ENCODE measurements around the gene IVNS1ABP.
"Not testable (repeated sequence)": the region's sequence is repeated elsewhere in the genome, so short reads cannot be mapped to it uniquely, and the experiment has no call there.

Gene IVNS1ABP

GRCh38 chr1:185267301-185267700, 49.7 kb downstream of the IVNS1ABP start:
- Histone ChIP-seq H3K9ac (ENCODE audit: low read length) (no peak overlapping the region), H3K4me3 (ENCODE audit: low read length) (no peak overlapping the region), H3K4me1 (ENCODE audit: control insufficient read depth, low read depth, low read length) (no peaks in the 10 kb centered on the region), H3K27ac (ENCODE audit: low read length) (no peak overlapping the region), H3K27me3 (ENCODE audit: control insufficient read depth, insufficient read depth, low read length) (no peaks in the 10 kb centered on the region), H3K9me3 (ENCODE audit: control insufficient read depth, low read depth, low read length) (no peaks in the 10 kb centered on the region), H3K36me3 (ENCODE audit: control insufficient read depth, low read depth, low read length) (no peaks in the 10 kb centered on the region)

- Histone ChIP-seq H3K4me1 (ENCODE audit: control insufficient read depth, low read depth, low read length) (no peaks in the 10 kb centered on the region), H3K9me3 (ENCODE audit: control insufficient read depth, low read depth, low read length) (no peaks in the 10 kb centered on the region), H3K27me3 (ENCODE audit: control insufficient read depth, insufficient read depth, low read length) (no peaks in the 10 kb centered on the region), H3K9ac (ENCODE audit: low read length) (no peak overlapping the region), H3K4me3 (ENCODE audit: low read length) (no peak overlapping the region), H3K36me3 (ENCODE audit: control insufficient read depth, low read depth, low read length) (no peaks in the 10 kb centered on the region), H3K27ac (ENCODE audit: low read length) (no peak overlapping the region)
These were observed 51.7 kb downstream of the IVNS1ABP start for GRCh38 chr1:185265314-185265713.

DNA sequence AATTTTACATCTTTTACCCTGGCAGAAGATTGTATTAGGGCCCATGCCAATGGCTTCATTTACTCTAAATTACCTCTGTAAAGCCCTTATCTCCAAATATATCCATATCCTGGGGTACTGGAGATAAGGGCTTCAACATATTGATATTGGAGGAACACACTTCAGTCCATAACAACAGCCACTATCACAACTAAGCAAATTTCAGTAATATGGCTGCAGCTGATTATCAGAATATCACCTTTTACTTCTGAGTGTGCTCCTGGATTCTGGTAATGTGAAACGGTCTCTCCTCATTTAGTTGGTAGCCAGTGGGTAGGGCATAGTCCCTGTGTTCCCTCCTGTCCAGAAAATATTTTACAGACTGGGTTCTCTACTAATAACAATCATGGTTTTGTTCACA, 53.3 kb downstream of the IVNS1ABP start:
- Histone ChIP-seq H3K27ac (ENCODE audit: low read length) (no peak overlapping the region), H3K9ac (ENCODE audit: low read length) (no peak overlapping the region), H3K4me3 (ENCODE audit: low read length) (no peak overlapping the region), H3K27me3 (ENCODE audit: control insufficient read depth, insufficient read depth, low read length) (no peaks in the 10 kb centered on the region), H3K9me3 (ENCODE audit: control insufficient read depth, low read depth, low read length) (no peaks in the 10 kb centered on the region), H3K36me3 (ENCODE audit: control insufficient read depth, low read depth, low read length) (no peaks in the 10 kb centered on the region), H3K4me1 (ENCODE audit: control insufficient read depth, low read depth, low read length) (no peaks in the 10 kb centered on the region)

DNA sequence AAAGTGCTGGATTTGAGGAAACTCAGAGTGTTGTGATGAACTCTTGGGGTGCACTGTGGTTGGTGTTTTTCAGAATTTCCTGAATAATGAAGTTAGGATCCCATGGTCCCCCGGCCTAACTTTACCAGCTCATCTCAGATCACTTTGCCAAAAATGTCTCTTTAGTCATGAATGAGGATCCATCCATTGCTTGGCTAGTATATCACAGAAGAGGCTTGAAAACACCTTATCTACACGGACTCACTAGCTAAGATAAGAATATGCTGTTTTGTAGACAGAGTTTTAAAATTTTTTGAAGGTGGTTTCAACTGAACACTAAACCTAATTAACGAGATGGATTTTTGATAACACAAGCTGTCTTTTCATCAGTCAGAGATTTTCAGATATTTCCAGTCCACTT, 53.8 kb downstream of the IVNS1ABP start:
- Histone ChIP-seq H3K4me1 (ENCODE audit: control insufficient read depth, low read depth, low read length) (no peaks in the 10 kb centered on the region), H3K9me3 (ENCODE audit: control insufficient read depth, low read depth, low read length) (no peaks in the 10 kb centered on the region), H3K27me3 (ENCODE audit: control insufficient read depth, insufficient read depth, low read length) (no peaks in the 10 kb centered on the region), H3K4me3 (ENCODE audit: low read length) (no peak overlapping the region), H3K36me3 (ENCODE audit: control insufficient read depth, low read depth, low read length) (no peaks in the 10 kb centered on the region), H3K9ac (ENCODE audit: low read length) (no peak overlapping the region), H3K27ac (ENCODE audit: low read length) (no peak overlapping the region)

DNA sequence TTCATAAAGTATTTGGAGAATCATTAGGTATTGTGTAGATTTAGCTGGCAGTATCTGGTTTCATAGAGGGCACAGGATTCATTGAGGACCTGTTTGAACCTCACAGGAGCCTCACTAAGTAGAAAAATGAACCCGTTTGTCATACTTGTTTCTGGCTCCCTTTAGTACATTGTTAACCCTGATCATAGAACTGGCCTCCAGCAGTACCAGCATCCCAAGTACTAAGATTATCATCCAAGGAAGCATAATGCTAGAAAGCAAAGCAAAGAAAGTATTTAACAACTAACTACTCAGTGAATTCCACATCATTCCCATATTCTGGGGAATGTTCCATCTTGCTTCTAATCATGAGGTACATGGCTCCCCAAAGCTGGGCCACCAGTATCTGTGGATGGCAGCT, 54.9 kb downstream of the IVNS1ABP start:
- Histone ChIP-seq H3K9ac (ENCODE audit: low read length) (no peak overlapping the region), H3K27ac (ENCODE audit: low read length) (no peak overlapping the region), H3K27me3 (ENCODE audit: control insufficient read depth, insufficient read depth, low read length) (no peaks in the 10 kb centered on the region), H3K36me3 (ENCODE audit: control insufficient read depth, low read depth, low read length) (no peaks in the 10 kb centered on the region), H3K9me3 (ENCODE audit: control insufficient read depth, low read depth, low read length) (no peaks in the 10 kb centered on the region), H3K4me1 (ENCODE audit: control insufficient read depth, low read depth, low read length) (no peaks in the 10 kb centered on the region), H3K4me3 (ENCODE audit: low read length) (no peak overlapping the region)

DNA sequence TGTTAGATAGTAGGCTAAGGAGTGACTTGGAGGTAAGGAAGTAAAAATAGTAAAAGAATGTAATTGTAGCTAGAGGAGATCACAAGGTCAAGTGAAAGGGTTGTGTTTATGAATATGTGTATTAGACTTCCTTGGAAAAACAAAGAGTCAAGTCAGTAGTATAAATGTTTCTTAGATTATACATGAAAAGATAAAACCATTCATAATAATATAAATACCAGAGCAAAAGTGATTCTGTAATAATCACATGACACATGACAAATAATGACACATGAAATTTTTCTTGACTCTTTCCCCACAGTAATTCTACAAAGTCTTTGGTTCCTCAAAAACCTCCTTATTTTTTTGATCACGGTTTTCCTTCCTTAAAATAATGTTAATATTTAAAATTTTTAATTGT, 56.4 kb downstream of the IVNS1ABP start:
- no peak overlapping the region for H3K27ac ChIP-seq (ENCODE audit: low read length)
- H3K9me3 ChIP-seq (ENCODE audit: control insufficient read depth, low read depth, low read length) = no peaks in the 10 kb centered on the region
- H3K27me3 ChIP-seq (ENCODE audit: control insufficient read depth, insufficient read depth, low read length) = no peaks in the 10 kb centered on the region
- no peaks in the 10 kb centered on the region for H3K4me1 ChIP-seq (ENCODE audit: control insufficient read depth, low read depth, low read length)
- no peaks in the 10 kb centered on the region for H3K36me3 ChIP-seq (ENCODE audit: control insufficient read depth, low read depth, low read length)
- H3K4me3 ChIP-seq (ENCODE audit: low read length) = no peak overlapping the region
- H3K9ac ChIP-seq (ENCODE audit: low read length) = no peak overlapping the region

DNA sequence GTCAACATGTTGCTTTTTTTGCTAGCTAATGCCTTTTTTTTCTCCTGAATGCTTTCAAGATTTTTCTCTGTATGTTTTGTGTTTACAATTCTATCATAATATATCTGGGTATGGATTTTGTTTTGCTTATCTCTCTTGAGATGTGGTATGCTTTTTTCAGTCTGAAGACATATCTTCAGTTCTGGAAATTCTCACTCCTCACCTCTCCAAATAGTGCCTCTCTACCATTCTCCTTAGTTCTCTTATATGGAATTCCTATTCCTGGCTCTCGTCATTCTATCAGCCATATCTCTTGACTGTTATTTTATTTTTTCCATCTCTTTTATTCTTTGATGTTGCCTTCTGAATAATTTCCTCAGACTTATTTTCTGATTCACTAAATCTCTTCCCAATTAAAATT, 58.4 kb downstream of the IVNS1ABP start:
- Histone ChIP-seq H3K27me3 (ENCODE audit: control insufficient read depth, insufficient read depth, low read length) (no peaks in the 10 kb centered on the region), H3K4me1 (ENCODE audit: control insufficient read depth, low read depth, low read length) (no peaks in the 10 kb centered on the region), H3K9ac (ENCODE audit: low read length) (no peak overlapping the region), H3K27ac (ENCODE audit: low read length) (no peak overlapping the region), H3K9me3 (ENCODE audit: control insufficient read depth, low read depth, low read length) (no peaks in the 10 kb centered on the region), H3K4me3 (ENCODE audit: low read length) (no peak overlapping the region), H3K36me3 (ENCODE audit: control insufficient read depth, low read depth, low read length) (no peaks in the 10 kb centered on the region)

DNA sequence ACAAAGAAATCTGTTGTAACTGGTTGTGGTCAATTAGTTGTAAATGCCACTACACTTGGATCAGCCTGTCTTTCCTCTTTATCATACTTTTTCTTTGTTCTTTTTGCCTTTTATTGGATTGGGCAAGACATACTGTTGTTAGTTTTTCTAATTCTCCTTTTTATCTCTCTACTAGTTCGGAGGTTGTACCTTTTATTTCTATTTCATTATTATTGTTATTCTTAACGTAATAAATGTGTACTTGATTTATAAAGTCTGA, 59.2 kb downstream of the IVNS1ABP start:
- no peaks in the 10 kb centered on the region for H3K9me3 ChIP-seq (ENCODE audit: control insufficient read depth, low read depth, low read length)
- no peaks in the 10 kb centered on the region for H3K4me1 ChIP-seq (ENCODE audit: control insufficient read depth, low read depth, low read length)
- H3K27ac ChIP-seq (ENCODE audit: low read length) = no peak overlapping the region
- H3K36me3 ChIP-seq (ENCODE audit: control insufficient read depth, low read depth, low read length) = no peaks in the 10 kb centered on the region
- no peaks in the 10 kb centered on the region for H3K27me3 ChIP-seq (ENCODE audit: control insufficient read depth, insufficient read depth, low read length)
- H3K9ac ChIP-seq (ENCODE audit: low read length) = peak overlapping the region; percentile 32
- no peak overlapping the region for H3K4me3 ChIP-seq (ENCODE audit: low read length)

GRCh38 chr1:185257116-185257949, 59.7 kb downstream of the IVNS1ABP start:
- not testable (repeated sequence) for H3K4me3 ChIP-seq (ENCODE audit: low read length); H3K9me3 ChIP-seq (ENCODE audit: control insufficient read depth, low read depth, low read length); H3K36me3 ChIP-seq (ENCODE audit: control insufficient read depth, low read depth, low read length); H3K27ac ChIP-seq (ENCODE audit: low read length); H3K27me3 ChIP-seq (ENCODE audit: control insufficient read depth, insufficient read depth, low read length); H3K4me1 ChIP-seq (ENCODE audit: control insufficient read depth, low read depth, low read length)
- H3K9ac ChIP-seq (ENCODE audit: low read length) = peak overlapping the region; percentile 32

GRCh38 chr1:185255595-185255994, 61.4 kb downstream of the IVNS1ABP start:
- H3K4me3 ChIP-seq (ENCODE audit: low read length); H3K27me3 ChIP-seq (ENCODE audit: control insufficient read depth, insufficient read depth, low read length); H3K9ac ChIP-seq (ENCODE audit: low read length); H3K27ac ChIP-seq (ENCODE audit: low read length); H3K9me3 ChIP-seq (ENCODE audit: control insufficient read depth, low read depth, low read length); H3K4me1 ChIP-seq (ENCODE audit: control insufficient read depth, low read depth, low read length); H3K36me3 ChIP-seq (ENCODE audit: control insufficient read depth, low read depth, low read length): not testable (repeated sequence)

DNA sequence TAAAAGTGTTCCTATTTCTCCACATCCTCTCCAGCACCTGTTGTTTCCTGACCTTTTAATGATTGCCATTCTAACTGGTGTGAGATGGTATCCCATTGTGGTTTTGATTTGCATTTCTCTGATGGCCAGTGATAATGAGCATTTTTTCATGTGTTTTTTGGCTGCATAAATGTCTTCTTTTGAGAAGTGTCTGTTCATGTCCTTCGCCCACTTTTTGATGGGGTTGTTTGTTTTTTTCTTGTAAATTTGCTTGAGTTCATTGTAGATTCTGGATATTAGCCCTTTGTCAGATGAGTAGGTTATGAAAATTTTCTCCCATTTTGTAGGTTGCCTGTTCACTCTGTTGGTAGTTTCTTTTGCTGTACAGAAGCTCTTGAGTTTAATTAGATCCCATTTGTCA, 64.6 kb downstream of the IVNS1ABP start:
- peaks cover 16% of the 10 kb centered on the region for H3K4me1 ChIP-seq (ENCODE audit: control insufficient read depth, low read depth, low read length)
- H3K9ac ChIP-seq (ENCODE audit: low read length); H3K27ac ChIP-seq (ENCODE audit: low read length); H3K36me3 ChIP-seq (ENCODE audit: control insufficient read depth, low read depth, low read length); H3K9me3 ChIP-seq (ENCODE audit: control insufficient read depth, low read depth, low read length); H3K4me3 ChIP-seq (ENCODE audit: low read length); H3K27me3 ChIP-seq (ENCODE audit: control insufficient read depth, insufficient read depth, low read length): not testable (repeated sequence)

GRCh38 chr1:185251928-185252327, 65.1 kb downstream of the IVNS1ABP start:
- not testable (repeated sequence) for H3K9me3 ChIP-seq (ENCODE audit: control insufficient read depth, low read depth, low read length); H3K9ac ChIP-seq (ENCODE audit: low read length)

More at GRCh38 chr1:185251928-185252327, 65.1 kb downstream of the IVNS1ABP start:
- peaks cover 16% of the 10 kb centered on the region for H3K4me1 ChIP-seq (ENCODE audit: control insufficient read depth, low read depth, low read length)
- not testable (repeated sequence) for H3K27ac ChIP-seq (ENCODE audit: low read length); H3K4me3 ChIP-seq (ENCODE audit: low read length); H3K36me3 ChIP-seq (ENCODE audit: control insufficient read depth, low read depth, low read length); H3K27me3 ChIP-seq (ENCODE audit: control insufficient read depth, insufficient read depth, low read length)

All from iPS-18a (cell line).